H1 (cell line): ENCODE results near the gene ATPAF1.
A peak's percentile ranks its signal among the peaks of the same experiment; 100 is the strongest.

Experiments
- CREB1 ChIP-seq: IDR thresholded peaks from 2 replicates; pipeline ENCODE4 v1.6.1; 2012; ENCODE audit warnings: inconsistent platforms
- EZH2 ChIP-seq: fragments of 200-600 bp; sonication (generic); IDR thresholded peaks from 2 replicates; pipeline ENCODE4 v1.7.1; 2012; ENCODE audit warnings: low read depth, mild to moderate bottlenecking, moderate library complexity, low read length, inconsistent platforms; ENCODE audit not compliant: severe bottlenecking
- FOSL1 ChIP-seq: IDR thresholded peaks from 2 replicates; pipeline ENCODE4 v1.6.1; 2011; ENCODE audit warnings: mild to moderate bottlenecking, low read depth, low read length, moderate library complexity; ENCODE audit not compliant: insufficient read depth
- JUND ChIP-seq: IDR thresholded peaks from 2 replicates; pipeline ENCODE4 v1.6.1; 2011; ENCODE audit warnings: mild to moderate bottlenecking, improper control_type of control experiment, low read length
- POLR2A ChIP-seq, 2 experiments: IDR thresholded peaks; 1 replicate in 1 of 2; 2 replicates in 1 of 2; pipeline ENCODE4 v1.6.1; 2011; ENCODE audit warnings: low read depth in 2 of 2, low read length in 2 of 2, mild to moderate bottlenecking in 2 of 2; ENCODE audit errors: control extremely low read depth in 1 of 2
- POLR2AphosphoS5 ChIP-seq: IDR thresholded peaks from 2 replicates; pipeline ENCODE4 v1.6.1; 2011; ENCODE audit warnings: low read depth, low read length
- RAD21 ChIP-seq, 2 experiments: IDR thresholded peaks in 1 of 2; conservative IDR thresholded peaks in 1 of 2; 2 replicates each; pipeline ENCODE4 v1.6.1; 2011; ENCODE audit warnings: low read depth in 2 of 2, low read length in 2 of 2, improper control_type of control experiment in 1 of 2, inconsistent platforms in 1 of 2, mild to moderate bottlenecking in 1 of 2, moderate library complexity in 1 of 2
- SIN3A ChIP-seq, 2 experiments: IDR thresholded peaks in 1 of 2; conservative IDR thresholded peaks in 1 of 2; 2 replicates each; pipeline ENCODE4 v1.6.1; 2011 to 2012; ENCODE audit warnings: low read length in 2 of 2, improper control_type of control experiment in 1 of 2, low read depth in 1 of 2, mild to moderate bottlenecking in 1 of 2
- SP1 ChIP-seq: IDR thresholded peaks from 2 replicates; pipeline ENCODE4 v1.6.1; 2011; ENCODE audit warnings: low read depth, low read length
- TF ChIP-seq, protein P1 (sequence below): IDR thresholded peaks from 2 replicates; pipeline ENCODE4 v1.6.1; 2012; ENCODE audit warnings: inconsistent platforms
- TF ChIP-seq, protein P2 (sequence below), 3 experiments: IDR thresholded peaks; 1 replicate in 2 of 3; 2 replicates in 1 of 3; pipeline versions ENCODE4 v1.5.1 to v1.6.1; 2011; ENCODE audit warnings: low read length in 3 of 3, mild to moderate bottlenecking in 3 of 3, inconsistent platforms in 2 of 3, low read depth in 1 of 3, moderate library complexity in 1 of 3; ENCODE audit not compliant: insufficient read depth in 1 of 3; ENCODE audit errors: control extremely low read depth in 1 of 3

DNA sequence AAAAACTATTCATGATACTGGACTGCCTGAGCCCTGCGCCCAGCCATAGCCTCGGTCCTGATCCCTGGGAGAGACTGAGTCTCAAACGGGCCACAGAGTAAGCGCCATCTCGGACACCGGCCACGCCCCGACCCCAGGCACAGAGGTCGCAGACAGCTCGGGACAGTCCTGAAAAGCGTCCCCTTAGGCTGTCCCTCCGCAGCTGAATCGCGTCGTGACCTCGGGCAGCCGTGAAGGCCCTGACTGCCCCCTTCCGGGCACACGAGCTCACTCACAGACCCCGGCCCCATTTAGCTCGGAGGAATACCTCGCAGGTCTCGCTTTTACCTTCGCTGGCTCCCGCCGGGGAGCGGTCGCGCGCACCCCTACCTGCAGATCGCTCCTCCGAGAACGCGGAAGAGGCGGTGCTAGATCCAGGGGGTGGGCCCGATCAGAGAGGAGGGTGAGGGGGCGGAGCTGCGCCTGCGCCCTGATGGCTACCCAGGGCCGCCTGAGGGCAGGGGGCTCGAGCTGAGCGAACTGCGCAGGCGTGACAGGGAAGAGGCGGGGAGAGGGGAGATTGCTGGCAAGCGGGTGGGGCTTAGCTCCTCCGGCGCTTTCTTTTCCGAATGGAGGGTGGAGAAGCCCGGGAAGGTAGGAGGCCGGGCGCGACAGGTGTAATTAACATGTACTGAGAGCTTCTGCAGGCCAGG lies 64.2 kb downstream of the ATPAF1 start, which contains the start of gene MKNK1:
- TF ChIP-seq, protein P1, sequence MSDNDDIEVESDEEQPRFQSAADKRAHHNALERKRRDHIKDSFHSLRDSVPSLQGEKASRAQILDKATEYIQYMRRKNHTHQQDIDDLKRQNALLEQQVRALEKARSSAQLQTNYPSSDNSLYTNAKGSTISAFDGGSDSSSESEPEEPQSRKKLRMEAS = peak; percentile 54; the same call in 1 of the 2 replicates
- TF ChIP-seq SIN3A (conservative IDR thresholded peaks at IDR 0.05 in 1 of 2, IDR thresholded peaks at IDR 0.05 in 1 of 2; ENCODE audit: low read depth in 1 of 2, low read length in 2 of 2) (peak in 1 of 2 experiments; percentile 84; a peak in 2 of 4 replicates), EZH2 (no peak), POLR2A (IDR thresholded peaks at IDR 0.05; ENCODE audit: control extremely low read depth in 1 of 2, low read depth in 2 of 2, low read length in 2 of 2) (peak in 1 of 2 experiments; percentile 47; a peak in 1 of 3 replicates), FOSL1 (no peak), CREB1 (peak; percentile 49; the same call in 1 of the 2 replicates), SP1 (0 out of 2 replicates have a peak, but pooled peaks have one; percentile 23), JUND (no peak), RAD21 (IDR thresholded peaks at IDR 0.05 in 1 of 2, conservative IDR thresholded peaks at IDR 0.05 in 1 of 2; ENCODE audit: low read depth in 2 of 2, low read length in 2 of 2) (peak; percentile 65 to 69), POLR2AphosphoS5 (peak; percentile 65)
- TF ChIP-seq, protein P2, sequence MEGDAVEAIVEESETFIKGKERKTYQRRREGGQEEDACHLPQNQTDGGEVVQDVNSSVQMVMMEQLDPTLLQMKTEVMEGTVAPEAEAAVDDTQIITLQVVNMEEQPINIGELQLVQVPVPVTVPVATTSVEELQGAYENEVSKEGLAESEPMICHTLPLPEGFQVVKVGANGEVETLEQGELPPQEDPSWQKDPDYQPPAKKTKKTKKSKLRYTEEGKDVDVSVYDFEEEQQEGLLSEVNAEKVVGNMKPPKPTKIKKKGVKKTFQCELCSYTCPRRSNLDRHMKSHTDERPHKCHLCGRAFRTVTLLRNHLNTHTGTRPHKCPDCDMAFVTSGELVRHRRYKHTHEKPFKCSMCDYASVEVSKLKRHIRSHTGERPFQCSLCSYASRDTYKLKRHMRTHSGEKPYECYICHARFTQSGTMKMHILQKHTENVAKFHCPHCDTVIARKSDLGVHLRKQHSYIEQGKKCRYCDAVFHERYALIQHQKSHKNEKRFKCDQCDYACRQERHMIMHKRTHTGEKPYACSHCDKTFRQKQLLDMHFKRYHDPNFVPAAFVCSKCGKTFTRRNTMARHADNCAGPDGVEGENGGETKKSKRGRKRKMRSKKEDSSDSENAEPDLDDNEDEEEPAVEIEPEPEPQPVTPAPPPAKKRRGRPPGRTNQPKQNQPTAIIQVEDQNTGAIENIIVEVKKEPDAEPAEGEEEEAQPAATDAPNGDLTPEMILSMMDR (IDR thresholded peaks at IDR 0.05; ENCODE audit: control extremely low read depth in 1 of 3, insufficient read depth in 1 of 3, low read depth in 1 of 3, low read length in 3 of 3) = peak; percentile 60 to 74 (median 61)
